Mesodermal cell (in vitro differentiated cells): ENCODE data around the gene DLX4.

Experiments used
- H3K27ac ChIP-seq: 2 replicates; pipeline ENCODE4 v1.7.0; 2013; ENCODE audit warnings: mild to moderate bottlenecking, low read depth, low read length, moderate library complexity; ENCODE audit not compliant: severe bottlenecking
- H3K36me3 ChIP-seq: 2 replicates; pipeline ENCODE4 v1.7.1; 2013; ENCODE audit warnings: mild to moderate bottlenecking, low read length, moderate library complexity; ENCODE audit not compliant: control insufficient read depth, insufficient read depth
- H3K4me1 ChIP-seq: one replicate; pipeline ENCODE4 v1.7.1; 2013; ENCODE audit warnings: mild to moderate bottlenecking, low read length; ENCODE audit not compliant: insufficient read depth, control insufficient read depth, poor library complexity, severe bottlenecking
- H3K4me3 ChIP-seq: 2 replicates; pipeline ENCODE4 v1.7.0; 2013; ENCODE audit warnings: low read length, control low read depth, mild to moderate bottlenecking; ENCODE audit not compliant: insufficient read depth, poor library complexity, severe bottlenecking; ENCODE audit errors: extremely low read depth
- H3K9me3 ChIP-seq: 2 replicates; pipeline ENCODE4 v1.7.1; 2013; ENCODE audit warnings: mild to moderate bottlenecking, low read length, moderate library complexity; ENCODE audit not compliant: control insufficient read depth
- WGBS, 2 experiments: methylation state at CpG; one replicate each; pipeline ENCODE4 v1.1.5; 2013; ENCODE audit warnings: missing lambda C conversion rate in 2 of 2; ENCODE audit not compliant: insufficient coverage in 2 of 2; 5-methylcytosine and 5-hydroxymethylcytosine counted together

DLX4 gene

DNA sequence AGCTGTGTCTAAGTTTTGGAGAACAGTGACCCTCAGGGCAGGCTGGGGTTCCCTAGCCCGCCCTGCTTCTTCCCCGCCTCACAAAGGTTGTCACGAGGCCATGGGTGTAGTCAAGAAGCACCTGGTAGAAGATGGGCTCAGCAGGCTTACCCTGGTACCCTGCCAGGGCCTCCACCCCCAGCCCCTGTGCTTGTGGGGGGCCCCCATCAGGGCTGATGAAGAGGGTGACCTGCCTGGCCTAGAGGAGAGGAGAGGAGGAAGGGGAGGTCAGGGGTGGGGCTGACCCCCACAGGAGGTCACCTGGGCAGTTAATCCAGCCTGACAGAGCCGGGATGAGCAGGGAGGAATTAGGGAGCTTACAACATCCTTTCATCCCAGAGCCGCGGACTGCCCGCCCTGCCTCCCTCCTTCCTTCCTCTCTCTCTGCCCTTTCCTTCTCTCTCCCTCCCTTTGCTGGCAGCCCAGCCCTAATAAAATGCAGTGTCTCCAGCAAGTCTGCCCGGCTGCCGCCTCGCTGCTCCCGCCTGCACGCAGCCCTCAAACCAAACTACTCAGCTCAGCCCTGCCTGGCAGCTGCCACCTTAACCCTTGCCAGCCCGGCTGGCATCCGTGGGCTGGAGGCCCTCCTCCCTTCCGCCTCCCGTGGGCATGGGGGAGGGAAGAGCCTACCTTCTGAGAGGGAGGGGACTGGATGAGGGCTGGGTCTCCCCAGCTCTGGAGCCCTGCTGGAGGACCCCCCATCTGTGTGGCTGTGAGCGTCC lies 18.9 kb downstream of the DLX4 start:
- no peaks in the 10 kb centered on the region for H3K36me3 ChIP-seq
- H3K4me3 ChIP-seq = no peak overlapping the region
- 32 to 37% methylated on average over 8 to 12 of the region's 17 CpGs for WGBS, 2 experiments
- H3K27ac ChIP-seq = no peak overlapping the region
- H3K4me1 ChIP-seq = no peaks in the 10 kb centered on the region
- H3K9me3 ChIP-seq = no peaks in the 10 kb centered on the region

DNA sequence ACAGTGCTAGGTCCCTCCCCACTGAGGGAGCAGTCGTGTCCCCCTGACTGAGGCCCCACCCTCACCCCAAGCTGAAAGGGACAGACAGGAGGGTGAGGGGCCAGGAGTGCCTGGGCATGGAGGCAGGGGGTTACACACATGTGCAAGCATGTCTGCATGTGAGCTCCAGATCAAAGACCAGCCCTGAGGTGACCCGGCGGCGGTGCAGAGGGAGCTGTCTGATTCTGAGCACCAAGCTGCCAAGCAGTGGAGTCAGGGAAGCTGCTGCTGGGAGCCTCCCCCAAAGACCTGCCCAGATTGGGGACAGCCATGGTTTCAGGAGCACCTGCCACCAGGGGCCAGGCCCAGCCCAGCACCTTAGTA lies 20.5 kb downstream of the DLX4 start:
- H3K9me3 ChIP-seq = no peaks in the 10 kb centered on the region
- H3K27ac ChIP-seq = no peak overlapping the region
- H3K4me1 ChIP-seq = peaks cover 6% of the 10 kb centered on the region
- WGBS, 2 experiments = 92 to 95% methylated on average over 3 of the region's 4 CpGs
- H3K36me3 ChIP-seq = no peaks in the 10 kb centered on the region
- no peak overlapping the region for H3K4me3 ChIP-seq

DNA sequence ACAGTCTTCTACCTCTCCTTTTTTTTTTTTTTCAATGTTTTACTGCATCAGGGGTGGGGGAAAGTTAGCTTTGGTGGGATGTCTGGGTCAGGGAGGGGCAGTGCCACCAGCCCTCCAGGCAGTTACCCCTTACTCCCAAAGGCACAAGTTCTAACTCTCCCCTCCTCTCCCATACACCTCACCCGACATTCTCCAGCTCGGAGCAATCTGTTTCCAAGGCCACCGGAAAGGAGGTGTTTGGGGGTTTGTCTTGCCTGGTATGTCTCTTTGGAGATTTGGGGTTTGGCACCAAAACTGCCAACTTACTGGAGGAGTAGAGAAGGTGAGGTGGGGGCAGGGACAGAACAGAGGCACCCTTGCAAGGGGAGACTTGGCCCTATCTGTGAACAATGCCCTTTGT lies 21.3 kb downstream of the DLX4 start:
- H3K36me3 ChIP-seq = no peaks in the 10 kb centered on the region
- H3K9me3 ChIP-seq = no peaks in the 10 kb centered on the region
- WGBS, 2 experiments = no CpG with 5 or more reads among the region's 3 CpGs
- H3K27ac ChIP-seq = no peak overlapping the region
- H3K4me3 ChIP-seq = no peak overlapping the region
- H3K4me1 ChIP-seq = peaks cover 8% of the 10 kb centered on the region

DNA sequence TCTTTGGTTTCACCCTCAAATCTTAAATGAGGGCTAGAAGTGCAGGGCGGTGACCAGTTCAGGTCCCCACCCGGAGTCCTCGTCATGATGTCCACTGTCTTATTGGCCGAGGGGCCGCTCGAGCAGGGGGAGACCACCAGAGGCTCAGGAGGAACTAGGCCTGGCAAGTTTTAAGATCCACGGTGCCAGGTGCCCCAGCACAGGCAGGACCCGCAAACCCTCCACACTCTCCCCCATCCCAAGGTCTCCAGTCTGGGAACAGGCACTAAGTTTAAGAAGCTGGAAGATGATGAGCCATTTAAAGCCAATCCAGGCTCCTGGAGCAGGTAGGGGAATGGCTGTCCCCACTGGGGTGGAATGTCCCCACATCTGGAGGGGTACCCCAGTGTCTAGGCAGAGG lies 21.9 kb downstream of the DLX4 start:
- H3K27ac ChIP-seq = no peak overlapping the region
- 92 to 100% methylated on average over 1 to 6 of the region's 8 CpGs for WGBS, 2 experiments

DNA sequence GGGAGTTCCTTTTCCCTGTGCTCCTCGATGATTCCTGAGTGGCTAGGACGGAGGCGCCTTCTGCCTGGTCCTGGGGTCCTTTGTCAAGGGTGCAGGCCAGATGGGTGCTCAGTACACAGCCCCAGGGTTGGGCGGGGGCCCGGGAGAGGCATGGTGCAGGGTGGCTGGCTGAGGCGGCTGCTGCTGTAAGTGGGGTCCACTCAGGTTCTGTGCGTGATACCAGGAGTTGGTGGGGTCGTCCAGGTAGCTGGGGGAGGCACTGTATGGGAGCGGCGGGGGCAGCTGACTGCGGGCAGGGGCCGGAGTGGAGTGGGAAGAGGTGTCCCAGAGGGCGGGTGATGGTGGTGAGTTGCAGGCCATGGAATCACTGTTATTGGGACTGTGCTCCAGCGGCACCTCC lies 22.4 kb downstream of the DLX4 start:
- H3K27ac ChIP-seq = no peak overlapping the region
- H3K4me1 ChIP-seq = peaks cover 8% of the 10 kb centered on the region
- H3K36me3 ChIP-seq = no peaks in the 10 kb centered on the region
- H3K4me3 ChIP-seq = no peak overlapping the region
- H3K9me3 ChIP-seq = no peaks in the 10 kb centered on the region
- 80 to 93% methylated on average over 11 of the region's 14 CpGs for WGBS, 2 experiments

More for the DNA sequence above, 21.9 kb downstream of the DLX4 start:
- Histone ChIP-seq H3K4me3 (no peak overlapping the region), H3K4me1 (peaks cover 8% of the 10 kb centered on the region), H3K36me3 (no peaks in the 10 kb centered on the region), H3K9me3 (no peaks in the 10 kb centered on the region)

DNA sequence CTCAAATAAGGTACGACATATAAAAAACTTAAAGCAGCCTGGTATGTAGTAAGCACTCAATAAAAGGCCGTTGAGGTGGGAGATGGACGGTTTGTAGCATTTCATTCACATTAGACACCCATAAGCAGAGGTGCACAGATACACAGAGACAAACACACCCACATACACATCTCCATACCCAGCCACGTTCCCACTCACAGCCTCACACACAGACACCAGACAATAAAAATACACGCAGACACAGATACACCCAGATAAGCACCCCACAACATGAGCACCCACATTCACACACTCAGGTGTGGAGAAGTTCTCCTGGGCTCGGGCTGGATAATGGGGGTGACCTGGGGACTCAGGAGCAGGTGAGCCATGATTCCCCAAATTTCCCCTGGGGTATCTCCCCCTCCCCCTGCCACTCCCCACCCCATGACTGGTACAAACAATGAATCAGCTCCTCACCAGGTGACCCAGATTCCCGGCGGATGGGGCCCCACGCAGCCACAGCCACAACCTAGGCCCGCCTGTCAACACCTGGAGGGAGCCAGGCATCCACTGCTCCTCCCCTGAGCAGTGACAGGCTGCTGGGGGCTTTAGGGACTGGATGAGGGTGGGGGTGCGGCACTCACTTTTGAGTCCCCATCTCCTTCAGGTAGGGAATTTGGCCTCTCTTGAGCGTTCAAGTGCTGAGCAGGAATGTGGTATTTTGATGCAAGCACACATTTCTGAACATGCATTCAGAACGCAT lies 23.4 kb downstream of the DLX4 start:
- H3K27ac ChIP-seq = no peak overlapping the region
- WGBS, 2 experiments = 64 to 89% methylated on average over 7 of the region's 13 CpGs
- H3K4me1 ChIP-seq = peaks cover 8% of the 10 kb centered on the region
- no peaks in the 10 kb centered on the region for H3K9me3 ChIP-seq
- H3K4me3 ChIP-seq = no peak overlapping the region
- no peaks in the 10 kb centered on the region for H3K36me3 ChIP-seq

DNA sequence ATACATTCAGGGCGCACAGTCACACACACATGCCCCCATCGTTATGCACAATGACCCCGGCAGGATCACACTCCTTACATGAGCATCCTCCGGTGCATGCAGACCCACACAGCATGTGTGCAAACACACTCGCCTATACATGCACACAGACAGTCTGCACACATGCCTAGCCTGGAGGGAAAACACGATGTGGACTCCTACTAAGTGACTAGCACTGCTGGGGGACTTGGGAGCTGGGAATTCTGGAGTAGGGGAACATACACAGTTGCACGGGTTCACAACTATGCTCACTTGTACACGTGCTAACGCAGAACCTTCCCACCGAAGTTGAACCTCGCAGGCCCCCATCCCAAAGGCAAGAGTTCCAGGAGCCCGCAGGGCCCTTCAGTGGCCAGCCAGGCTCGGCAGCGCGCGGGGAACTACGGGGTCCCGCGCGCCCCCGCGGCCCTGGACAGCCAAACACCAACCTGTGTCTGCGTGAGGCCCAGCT lies 24.0 kb downstream of the DLX4 start:
- H3K4me1 ChIP-seq = peaks cover 8% of the 10 kb centered on the region
- 14% methylated on average over 20 to 21 of the region's 23 CpGs for WGBS, 2 experiments
- H3K9me3 ChIP-seq = no peaks in the 10 kb centered on the region
- H3K4me3 ChIP-seq = peak overlapping the region; percentile 36
- H3K27ac ChIP-seq = no peak overlapping the region
- no peaks in the 10 kb centered on the region for H3K36me3 ChIP-seq

DNA sequence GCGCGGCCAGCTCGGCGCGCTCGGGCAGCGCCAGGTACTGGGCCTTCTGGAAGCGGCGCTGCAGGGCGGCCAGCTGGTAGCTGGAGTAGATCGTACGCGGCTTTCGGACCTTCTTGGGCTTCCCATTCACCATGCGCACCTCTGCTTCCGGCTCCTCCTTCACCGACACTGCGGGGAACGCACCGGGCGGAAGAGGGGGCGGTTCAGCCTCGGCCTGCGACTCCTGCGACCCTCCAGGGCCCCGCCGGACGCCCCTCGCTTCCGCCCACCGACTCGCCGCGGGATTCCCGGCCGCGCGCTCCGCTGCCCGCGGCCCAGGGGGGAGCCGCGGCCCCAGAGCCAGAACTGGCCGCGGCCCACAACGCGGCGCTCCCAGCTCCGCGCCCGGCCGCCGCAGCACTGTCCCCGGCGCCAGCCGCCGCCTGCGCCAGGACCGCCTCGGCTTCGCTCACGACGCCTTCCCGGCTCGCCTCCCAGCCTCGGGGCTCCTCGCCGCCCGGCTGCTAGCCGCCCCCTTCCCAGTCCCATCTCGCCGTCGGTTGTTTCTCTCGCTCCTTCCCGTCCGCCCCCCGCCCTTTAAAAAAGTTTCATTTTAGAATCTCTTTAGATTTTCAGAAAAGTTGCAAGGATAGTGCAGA lies 24.6 kb downstream of the DLX4 start:
- peaks cover 8% of the 10 kb centered on the region for H3K4me1 ChIP-seq
- no peak overlapping the region for H3K27ac ChIP-seq
- no peaks in the 10 kb centered on the region for H3K36me3 ChIP-seq
- 0% methylated on average over 51 to 55 of the region's 77 CpGs for WGBS, 2 experiments
- H3K9me3 ChIP-seq = no peaks in the 10 kb centered on the region
- peak overlapping the region; percentile 36 for H3K4me3 ChIP-seq

DNA sequence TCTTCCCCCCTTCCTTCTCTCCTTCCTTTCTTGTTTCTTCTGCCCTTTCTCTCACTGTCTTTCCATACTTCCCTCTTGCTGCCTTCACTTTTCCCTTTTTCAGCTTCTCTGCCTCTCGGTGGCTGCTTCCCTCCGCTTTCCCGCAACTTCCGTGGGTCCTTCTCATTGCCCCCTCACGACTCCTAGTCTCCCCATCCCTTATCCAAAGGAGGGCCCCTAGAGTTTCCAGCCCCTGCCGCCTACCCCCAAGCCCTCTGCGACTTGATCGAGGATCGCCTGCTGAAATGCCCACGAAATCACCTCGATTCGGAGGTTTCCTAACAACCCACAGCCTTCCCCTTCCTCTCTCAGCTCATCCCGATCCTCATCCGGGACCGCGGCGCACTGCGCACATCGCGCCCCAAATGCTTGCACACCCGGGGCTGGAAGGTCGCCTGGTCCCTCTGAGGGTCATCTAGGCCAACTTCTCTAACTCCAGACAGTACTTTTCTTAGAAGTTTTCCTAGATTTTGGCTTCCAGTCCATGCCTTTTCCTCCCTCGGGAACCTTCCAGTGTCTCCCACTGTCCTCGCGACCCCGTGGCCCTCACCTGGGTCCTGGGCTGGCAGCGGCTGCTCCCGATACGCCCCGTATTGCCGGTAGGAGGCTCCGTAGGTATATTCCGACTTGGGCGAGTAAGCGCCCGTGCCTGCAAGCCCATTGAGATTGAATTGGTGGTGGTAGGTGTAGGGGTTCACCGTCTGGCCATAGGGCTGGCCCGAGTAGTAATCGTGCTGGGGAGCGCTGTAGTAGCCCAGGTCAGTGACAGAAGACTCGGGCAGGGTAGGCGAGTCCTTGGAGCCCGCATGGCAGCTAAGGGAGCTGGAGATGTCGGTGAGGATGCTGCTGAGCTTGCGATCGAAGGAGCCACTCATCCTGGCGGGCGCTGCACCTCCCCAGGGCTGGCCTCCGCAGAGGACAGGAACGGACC lies 25.4 kb downstream of the DLX4 start:
- 4% methylated on average over 39 to 43 of the region's 50 CpGs for WGBS, 2 experiments
- Histone ChIP-seq H3K9me3 (no peaks in the 10 kb centered on the region), H3K4me1 (peaks cover 8% of the 10 kb centered on the region), H3K27ac (no peak overlapping the region), H3K4me3 (peak overlapping the region; percentile 36), H3K36me3 (no peaks in the 10 kb centered on the region)
